SHP77 treated with DMSO at 0.1 percent for 48 hours (cell line): Measurements from ENCODE around the gene VPS11.

ENCODE experiments used
- DNase-seq: peaks from one replicate; lab custom pipeline; 2025; lab: John Stamatoyannopoulos, UW

The VPS11 gene

DNA sequence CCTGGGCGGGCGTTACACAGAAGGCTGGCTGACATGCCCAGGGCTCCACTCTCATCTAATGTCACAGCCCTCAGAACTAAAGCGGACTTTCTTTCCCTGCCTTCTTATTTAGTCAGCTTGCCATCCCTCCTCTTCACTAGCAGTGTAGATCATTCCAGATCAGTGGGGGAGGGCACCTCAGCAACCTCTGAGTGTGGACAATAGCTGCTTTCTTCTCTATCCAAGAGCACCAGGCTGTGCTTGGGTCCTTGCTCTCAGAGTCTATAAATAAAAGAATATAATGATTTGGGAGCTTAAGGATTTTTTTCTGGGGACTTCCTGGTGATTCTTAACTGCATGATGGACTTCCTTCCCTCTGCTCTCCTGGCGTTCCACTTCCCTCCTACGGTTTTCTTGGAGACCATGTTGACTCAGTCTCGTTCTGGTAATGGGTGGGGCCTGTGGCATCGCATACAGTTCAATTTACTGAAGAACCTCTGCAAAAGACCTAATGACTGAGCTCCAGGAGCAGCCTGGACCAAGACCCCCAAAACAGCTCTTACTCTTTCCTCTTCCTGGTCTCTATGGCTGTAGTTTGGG, 14.2 kb downstream of the VPS11 start:
- DNase-seq: no peak

DNA sequence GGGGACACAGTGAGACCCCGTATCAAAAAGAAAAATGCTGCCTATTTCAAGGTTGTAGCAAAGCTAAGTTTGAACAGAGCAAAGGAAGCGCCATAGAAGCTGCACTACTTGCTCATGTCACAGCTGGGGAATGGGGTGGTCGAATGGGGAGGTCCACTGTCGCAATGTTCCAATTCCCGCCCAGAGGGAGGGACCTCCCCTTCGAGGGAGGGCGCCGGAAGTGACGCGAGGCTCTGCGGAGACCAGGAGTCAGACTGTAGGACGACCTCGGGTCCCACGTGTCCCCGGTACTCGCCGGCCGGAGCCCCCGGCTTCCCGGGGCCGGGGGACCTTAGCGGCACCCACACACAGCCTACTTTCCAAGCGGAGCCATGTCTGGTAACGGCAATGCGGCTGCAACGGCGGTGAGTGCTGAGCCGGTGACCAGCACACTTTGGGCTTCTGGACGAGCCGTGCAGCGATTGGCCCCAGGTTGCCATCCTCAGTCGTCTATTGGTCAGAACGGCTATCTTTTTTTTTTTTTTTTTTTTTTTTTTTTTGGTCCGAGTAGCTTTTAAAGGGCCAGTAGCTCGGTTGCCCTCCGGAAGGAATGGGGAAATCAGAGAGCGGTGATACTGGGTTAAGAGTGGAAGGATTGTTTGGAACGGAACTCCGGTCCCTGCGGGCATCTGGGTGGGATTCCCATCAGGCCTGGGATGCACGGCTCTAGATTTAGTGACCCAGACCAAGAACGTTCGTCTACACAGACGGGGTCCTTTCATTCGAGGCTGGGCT, 17.2 kb downstream of the VPS11 start, which contains the start of gene HMBS:
Gene HMBS (plus strand): TSS at position 219 of the 774 bp plus-strand sequence. CDS start 153 bp downstream, at position 372.
- DNase-seq: peak; percentile 96

DNA sequence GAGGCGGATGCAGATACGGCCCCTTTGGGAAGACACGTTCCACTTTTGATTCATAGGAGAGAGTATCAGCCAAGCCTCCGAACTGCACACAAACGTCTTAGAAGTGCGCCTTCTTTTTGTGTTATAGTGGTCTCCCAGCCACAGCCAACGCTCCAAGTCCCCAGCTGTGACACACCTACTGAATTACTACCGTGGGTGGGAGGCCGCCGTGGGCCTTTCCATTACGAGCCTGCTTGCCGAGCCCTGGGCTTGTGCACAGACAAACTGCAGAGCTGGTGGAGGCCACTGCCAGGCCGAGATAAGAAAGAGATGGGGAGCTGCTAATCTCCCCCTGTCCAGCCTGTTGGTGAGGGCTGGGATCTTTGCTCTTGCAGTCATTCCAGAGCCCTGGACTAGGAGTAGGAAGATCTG, 17.8 kb downstream of the VPS11 start:
- DNase-seq: no peak

DNA sequence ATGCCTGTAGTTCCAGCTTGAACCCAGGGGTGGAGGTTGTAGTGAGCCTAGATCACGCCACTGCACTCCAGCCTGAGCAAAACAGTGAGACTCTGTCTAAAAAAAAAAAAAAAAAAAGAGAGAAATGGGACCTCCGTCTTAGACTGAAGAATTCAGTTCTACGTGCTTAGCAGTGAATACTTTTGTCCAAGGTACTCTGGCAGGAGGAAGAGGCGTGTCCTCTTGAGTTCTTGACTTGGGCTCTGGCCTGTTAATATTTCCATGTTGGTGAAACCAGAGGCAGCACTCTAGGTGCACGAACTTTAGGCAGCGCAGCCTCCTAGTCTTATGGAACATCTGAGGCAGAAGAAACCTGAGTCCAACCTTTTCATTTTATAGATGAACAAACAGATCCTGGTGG, 19.5 kb downstream of the VPS11 start:
- DNase-seq: no peak

DNA sequence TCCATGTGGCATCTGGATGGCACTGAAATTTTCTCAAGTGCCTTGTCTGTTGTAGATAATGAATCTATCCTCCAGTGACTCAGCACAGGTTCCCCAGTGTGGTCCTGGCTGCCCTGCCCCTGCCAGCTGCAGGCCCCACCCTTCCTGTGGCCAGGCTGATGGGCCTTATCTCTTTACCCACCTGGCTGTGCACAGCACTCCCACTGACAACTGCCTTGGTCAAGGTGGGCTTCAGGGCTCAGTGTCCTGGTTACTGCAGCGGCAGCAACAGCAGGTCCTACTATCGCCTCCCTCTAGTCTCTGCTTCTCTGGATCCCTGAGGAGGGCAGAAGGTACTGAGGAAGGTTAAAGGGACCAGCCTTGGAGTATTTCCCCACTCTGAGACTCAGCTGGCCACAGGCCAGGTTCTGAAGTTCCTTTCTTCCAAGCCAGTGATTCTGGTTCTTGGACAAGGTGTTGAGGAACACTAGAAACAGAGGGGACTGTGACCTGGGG, 20.2 kb downstream of the VPS11 start:
- no peak for DNase-seq

DNA sequence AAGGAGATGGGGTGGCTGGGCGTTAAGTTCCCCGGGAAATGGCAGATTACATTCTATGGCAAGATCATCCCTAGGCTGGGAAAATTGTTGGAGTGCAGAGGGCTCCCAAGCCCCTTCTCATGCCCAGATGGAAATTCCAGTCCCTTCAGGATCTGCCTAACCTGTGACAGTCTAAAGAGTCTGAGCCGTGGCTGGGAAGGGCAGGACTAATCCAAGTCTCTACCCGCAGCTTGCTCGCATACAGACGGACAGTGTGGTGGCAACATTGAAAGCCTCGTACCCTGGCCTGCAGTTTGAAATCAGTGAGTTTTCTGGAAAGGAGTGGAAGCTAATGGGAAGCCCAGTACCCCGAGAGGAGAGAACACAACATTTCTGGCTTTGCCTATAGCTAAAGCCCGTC, 20.8 kb downstream of the VPS11 start:
- no peak for DNase-seq

DNA sequence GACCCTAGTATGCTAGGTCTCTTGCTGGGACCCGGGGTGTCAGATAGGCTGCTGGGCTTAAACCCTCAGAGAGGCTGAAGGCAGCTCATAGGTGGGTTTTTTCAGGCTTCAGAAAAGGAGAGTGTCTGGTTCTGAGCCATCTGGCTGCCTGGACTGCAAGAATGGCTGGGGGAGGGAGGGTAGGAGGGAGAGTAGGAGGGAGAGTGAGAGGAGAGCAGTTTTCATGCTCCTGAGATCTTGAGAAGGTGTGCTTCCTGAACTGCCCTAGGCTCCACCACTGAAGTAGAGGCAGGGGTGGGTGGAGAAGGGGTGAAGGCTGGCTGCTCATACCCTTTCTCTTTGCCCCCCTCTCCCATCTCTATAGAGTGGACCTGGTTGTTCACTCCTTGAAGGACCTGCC, 21.7 kb downstream of the VPS11 start:
- no peak for DNase-seq

DNA sequence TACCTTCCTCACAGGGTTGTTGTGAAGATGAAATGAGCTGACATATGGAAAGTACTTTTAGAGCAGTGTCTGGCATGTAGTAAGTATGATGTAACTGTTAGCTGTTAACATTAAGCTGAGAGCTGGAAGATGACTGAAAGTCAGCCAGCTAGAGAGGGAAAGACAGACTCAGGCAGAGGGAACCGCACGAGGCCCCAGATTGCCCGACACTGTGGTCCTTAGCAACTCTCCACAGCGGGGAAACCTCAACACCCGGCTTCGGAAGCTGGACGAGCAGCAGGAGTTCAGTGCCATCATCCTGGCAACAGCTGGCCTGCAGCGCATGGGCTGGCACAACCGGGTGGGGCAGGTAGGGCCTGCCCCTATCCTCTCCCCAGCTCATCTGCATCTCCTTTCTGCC, 23.6 kb downstream of the VPS11 start:
- no peak for DNase-seq

DNA sequence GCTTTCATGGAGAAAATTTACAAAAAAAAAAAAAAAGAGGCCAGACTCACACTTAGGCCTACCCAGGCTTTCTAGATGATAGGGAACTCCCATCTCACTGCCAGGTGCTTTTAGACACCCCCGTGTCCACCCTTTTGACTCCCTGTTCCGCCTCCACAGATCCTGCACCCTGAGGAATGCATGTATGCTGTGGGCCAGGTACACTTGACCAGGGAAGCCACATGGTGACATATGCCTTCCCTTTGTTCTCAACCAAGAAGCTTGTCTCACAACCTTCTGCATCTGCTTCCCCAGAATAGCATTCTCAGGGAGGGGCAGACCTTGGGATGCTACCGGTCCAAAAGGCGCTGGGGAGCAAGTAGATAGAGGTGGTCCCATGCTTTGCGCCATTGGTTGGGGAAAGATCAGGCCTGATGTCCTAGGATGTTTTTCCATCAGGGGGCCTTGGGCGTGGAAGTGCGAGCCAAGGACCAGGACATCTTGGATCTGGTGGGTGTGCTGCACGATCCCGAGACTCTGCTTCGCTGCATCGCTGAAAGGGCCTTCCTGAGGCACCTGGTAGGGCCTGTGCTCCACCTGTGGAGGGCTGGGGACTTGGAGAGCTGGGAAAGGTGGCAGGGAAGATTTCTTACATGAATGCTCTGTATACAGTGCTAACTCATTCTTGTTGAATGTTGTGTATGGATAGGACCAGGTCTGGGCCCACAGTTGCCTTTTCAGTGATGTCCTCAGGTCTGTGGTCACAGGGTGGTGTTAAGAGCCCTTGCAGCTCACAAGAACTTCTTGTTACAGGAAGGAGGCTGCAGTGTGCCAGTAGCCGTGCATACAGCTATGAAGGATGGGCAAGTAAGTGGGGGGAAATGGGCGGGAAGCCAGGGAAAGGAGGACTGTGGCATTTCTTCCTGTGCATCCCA, 24.6 kb downstream of the VPS11 start:
- no peak for DNase-seq

DNA sequence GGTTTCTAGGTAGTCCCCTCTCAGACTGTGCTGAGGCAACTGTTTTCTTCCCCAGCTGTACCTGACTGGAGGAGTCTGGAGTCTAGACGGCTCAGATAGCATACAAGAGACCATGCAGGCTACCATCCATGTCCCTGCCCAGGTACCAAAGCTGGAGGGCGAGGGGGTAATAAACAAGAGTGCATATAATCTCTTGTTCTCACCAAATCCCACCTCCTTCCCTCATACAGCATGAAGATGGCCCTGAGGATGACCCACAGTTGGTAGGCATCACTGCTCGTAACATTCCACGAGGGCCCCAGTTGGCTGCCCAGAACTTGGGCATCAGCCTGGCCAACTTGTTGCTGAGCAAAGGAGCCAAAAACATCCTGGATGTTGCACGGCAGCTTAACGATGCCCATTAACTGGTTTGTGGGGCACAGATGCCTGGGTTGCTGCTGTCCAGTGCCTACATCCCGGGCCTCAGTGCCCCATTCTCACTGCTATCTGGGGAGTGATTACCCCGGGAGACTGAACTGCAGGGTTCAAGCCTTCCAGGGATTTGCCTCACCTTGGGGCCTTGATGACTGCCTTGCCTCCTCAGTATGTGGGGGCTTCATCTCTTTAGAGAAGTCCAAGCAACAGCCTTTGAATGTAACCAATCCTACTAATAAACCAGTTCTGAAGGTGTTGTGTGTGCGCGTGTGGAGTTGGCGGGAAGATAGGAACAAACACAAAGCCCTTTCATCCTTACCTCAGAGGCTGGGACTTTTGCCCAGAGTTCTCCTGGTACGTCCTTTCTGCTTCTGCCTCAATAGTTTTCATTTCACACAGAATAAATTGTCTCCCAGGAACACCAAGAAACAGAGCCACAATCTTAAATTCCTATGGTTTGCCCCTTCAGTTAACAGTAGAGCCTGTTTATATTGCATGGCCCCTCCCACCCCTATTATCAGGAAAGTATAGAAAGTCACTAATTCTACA, 25.5 kb downstream of the VPS11 start:
- DNase-seq: no peak

DNA sequence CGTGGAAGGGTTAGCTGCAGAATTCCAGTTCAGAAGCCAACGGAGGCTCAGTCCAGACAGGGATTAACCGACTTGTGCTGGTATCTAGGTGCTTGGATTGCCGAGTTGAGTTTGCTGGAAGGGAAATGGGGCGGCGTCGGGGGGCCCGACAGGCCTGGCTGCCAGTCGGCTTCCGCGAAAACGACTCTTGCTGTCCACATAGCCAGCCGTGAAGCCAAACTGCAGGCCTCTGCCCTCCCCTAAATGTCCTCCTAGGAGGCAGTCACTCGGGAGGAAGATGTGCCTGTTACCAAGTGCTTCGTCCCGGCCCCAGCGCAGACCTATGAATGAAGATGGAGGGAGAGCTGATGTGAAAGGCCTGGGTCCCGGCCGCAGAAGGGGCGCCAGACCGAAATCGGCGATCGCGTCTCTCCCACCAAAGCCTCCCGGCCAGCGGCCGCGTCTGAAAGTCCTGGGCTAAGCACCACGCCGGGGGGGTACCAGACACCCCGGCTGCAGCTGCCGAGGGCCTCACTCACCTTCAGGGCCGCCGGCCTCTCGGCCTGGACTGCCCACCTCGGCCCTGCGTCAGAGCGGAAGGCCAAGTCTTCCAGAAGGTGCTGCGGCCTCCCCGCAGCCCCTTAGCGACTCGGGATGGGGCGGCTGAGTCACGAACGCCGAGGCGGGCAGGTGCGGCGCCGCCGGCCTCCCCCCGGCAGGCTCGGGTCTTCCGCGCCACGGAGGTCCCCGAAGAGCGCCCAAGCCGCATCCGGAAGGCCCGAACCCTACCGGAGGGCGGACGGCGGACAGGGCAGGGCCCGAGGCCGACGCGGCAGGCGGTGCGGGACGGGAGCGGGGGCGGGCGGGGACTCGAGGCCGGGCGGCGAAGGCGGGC, 26.6 kb downstream of the VPS11 start:
- DNase-seq: no peak

DNA sequence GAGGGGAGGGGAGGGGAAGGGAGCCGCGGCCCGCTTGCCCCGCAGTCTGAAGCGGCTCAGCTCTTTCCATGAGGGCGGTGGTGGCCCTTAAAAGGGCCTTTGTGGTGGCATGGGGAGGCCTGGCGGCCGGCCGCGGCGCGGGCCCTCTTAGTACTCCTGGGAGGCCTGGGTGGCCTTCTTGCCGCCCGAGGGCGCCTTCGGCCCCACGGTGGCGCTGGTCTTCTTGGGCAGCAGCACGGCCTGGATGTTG, 27.1 kb downstream of the VPS11 start:
- no peak for DNase-seq

DNA sequence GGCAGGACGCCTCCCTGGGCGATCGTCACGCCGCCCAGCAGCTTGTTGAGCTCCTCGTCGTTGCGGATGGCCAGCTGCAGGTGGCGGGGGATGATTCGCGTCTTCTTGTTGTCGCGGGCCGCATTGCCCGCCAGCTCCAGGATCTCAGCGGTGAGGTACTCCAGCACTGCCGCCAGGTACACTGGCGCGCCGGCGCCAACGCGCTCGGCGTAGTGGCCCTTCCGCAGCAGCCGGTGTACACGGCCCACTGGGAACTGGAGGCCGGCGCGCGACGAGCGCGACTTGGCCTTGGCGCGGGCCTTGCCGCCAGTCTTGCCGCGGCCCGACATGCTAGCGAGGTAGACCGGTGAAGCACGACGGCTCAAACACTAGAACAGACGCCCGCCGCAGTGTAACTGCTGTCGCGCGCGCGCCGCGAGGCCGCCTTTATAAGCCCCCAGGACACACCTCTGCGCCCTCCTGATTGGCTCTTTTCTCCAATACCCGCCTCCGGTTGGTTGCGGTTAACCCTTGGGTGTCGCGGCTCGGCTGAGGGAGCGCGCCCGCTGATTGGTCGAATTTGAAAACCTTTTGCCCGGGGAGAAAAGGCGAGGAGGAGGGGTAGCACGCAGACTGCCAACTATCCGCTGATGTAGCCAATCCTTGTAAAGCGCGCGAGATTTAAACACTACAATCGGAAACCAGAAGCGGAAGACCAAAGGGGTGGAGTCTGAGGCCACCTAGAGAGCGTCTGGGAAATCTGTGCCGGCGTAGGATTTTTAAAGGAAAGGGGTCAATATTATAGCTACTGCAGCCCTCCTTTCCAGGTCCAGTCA, 27.7 kb downstream of the VPS11 start:
- DNase-seq: peak; percentile 98

DNA sequence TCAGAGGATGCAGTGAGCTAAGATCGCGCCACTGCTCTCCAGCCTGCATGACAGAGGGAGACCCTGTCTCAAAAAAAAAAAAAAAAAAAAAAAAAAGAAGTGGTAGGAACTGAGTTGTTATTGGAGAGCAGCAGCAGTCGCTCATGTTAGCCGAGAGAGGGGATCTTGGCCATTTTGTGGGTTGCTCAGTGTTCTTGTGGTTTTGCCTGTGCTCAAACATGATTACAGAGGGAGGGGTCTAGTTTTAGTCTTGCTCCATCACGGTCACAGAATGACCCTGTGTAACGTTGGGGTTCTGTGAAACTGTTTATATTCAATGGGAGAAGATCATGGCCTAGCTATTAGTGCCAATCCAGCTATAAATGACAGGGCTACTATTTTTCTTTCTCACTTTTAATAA, 32.1 kb downstream of the VPS11 start:
- DNase-seq: no peak

DNA sequence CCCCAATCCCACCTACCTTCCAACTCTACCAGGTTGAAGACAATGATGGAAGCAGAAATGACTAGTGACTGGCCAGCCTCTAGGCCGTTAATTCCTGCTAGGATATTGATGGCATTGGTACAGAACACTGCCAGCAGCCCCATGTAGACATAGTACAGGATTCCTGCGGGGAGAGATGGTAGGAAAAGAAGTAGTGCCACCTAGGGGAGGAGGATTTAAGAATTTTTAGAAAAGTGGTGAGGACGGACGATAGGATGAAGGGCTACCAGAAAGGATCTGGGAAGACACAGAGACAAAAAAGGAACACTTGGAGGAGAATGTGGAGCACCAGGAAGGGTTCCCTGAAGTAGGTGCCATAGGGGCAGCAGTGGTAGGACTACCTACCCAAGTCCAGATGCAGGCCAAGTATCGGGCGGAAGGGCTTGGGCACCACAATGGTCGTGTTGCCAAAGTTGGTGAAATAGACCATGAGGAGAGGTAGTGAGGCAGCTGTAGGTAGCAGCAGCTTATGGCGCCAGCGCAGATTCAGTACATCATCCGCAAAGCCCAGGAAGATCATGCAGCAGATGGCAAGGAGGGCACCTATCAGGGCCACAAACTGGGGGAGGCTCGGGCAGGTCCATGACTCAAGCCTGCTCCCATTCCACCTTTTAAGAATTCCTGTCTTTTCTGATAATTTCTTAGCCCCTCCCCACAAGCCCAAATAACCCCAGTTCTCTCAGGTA, 32.8 kb downstream of the VPS11 start:
- peak; percentile 67 for DNase-seq

DNA sequence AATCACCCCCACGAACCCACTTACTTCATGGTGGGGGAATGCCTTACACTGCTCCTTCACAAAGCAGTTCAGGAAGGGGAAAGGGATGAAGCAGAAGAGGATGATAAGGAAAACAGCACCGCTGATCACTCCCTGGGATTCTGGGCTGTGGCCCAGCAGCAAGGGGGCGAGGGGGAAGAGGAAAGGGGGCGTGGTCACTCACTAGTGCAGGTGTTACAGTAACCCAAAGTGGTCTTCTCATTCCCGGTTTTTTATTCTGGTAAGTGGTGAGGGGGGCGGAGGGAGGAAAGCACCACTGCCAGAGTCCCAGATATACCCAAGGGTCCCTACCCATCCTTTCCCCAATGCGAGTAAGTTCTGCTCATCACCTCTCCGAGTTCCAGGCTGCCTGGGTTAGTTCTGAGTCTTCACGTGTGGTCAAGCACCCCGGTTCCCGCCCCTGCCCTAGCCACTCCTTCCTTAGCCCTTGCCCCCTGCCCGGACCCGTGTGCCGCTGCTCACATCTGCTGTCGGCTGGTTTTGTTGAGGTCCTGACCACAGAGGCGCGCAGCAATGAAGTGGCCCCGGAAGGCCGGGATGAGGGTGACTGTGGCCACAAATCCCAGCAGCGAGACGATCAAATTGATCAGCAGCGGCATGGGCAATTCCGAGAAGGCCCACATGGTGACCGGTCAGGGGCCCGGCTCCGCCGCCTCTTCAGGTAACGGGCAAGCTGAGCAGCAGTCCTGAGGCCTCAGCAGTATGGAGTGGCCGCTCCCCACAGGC, 33.6 kb downstream of the VPS11 start:
- no peak for DNase-seq

DNA sequence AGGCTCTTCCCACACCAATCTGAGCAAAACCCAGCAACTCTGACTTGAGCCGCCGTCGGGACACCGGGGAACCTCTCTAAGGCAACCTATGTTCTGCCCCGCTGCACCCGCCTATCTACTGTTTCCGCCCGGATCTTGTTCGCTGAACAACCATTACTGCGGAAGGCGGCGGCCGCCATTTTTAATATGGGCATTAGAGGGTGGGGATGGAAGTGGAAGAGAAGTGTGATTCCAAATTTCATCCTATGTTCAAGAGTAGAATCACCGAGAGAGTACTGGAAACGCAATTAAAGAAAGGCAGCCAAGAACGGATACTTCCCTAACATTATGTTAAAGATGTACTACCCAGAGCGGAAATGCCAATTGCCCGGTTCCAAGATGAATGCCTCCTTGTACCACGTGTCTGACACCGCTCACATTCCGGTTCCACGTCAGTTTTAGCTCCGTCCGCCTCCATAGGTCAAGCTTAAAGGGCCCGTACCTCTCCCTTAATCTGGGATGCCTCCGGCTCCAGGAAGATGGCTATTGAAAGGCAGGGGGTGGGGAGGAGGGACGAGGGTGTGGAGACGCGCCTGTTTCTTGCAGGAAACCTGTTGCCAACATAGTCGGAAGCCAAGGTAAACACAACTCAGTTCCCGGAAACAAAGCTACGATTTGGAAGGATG, 34.3 kb downstream of the VPS11 start, which contains the start of gene DPAGT1:
Gene DPAGT1 (minus strand): TSS at position 95 of the 665 bp plus-strand sequence. CDS start 198 bp downstream, outside the sequence.
- DNase-seq: peak; percentile 95
